Measurements from ENCODE around the gene NUDT1.
A peak's percentile ranks its signal among the peaks of the same experiment; 100 is the strongest.

The NUDT1 gene

DNA sequence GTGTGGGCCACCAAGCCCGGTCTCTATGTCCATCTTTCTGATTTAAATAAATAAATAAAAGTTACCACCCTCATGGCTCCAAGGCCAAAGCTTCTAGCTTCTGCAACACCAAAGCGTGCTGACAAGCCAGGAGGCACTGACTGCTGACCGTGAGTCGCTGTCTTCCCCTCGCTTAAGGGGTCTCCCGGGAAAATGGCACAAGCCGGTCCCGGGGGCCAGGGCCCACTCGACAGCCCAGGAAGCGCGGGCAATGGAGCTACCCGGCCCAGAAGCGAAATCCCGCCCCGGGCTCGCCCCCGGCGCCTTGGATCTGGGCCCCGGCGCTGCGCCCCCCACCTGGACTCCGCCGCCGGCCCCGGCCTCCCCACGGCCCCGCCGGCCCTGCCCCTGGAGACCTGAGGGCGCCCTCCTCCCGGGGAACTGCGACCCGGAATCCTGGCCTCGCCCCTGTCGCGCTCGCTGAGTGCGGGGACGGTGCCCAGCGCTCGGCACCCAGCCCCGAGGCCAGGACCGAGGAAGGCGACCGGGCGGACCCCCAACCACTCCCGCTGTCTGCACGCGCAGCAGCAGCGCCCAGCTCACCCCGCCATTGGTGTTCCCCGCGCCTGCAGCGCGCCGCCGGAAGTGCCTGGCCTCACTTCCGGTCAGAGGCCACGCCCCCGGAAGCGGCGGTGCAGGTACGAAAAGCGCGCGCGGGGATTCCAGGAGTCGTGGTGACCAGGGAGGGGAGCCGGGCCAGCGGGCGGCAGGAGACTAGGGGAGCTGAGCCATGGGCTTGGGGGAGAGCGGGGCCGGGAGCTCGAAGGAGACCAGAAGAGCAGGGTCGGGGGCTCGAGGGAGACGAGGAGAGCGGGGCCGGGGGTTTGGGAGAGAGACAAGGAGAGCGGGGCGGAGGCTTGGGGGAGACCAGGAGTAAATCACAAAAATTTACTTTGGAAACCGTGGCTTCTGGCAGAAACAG is at the start of gene NUDT1, which contains the start of gene MRM2:
TSS of gene NUDT1 (plus strand) at position 647 of the 961 bp plus-strand sequence. CDS start 2,349 bp downstream, outside the sequence.
TSS of gene MRM2 (minus strand) at position 626 of the 961 bp plus-strand sequence. CDS start at position 590, 36 bp downstream.
- FAIRE-seq: no peak
- TF ChIP-seq, protein P1, sequence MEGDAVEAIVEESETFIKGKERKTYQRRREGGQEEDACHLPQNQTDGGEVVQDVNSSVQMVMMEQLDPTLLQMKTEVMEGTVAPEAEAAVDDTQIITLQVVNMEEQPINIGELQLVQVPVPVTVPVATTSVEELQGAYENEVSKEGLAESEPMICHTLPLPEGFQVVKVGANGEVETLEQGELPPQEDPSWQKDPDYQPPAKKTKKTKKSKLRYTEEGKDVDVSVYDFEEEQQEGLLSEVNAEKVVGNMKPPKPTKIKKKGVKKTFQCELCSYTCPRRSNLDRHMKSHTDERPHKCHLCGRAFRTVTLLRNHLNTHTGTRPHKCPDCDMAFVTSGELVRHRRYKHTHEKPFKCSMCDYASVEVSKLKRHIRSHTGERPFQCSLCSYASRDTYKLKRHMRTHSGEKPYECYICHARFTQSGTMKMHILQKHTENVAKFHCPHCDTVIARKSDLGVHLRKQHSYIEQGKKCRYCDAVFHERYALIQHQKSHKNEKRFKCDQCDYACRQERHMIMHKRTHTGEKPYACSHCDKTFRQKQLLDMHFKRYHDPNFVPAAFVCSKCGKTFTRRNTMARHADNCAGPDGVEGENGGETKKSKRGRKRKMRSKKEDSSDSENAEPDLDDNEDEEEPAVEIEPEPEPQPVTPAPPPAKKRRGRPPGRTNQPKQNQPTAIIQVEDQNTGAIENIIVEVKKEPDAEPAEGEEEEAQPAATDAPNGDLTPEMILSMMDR (IDR thresholded peaks at IDR 0.05; ENCODE audit: insufficient read depth, missing control alignments): no peak
- peak; percentile 90 for DNase-seq (ENCODE audit: insufficient read length, low spot score)

DNA sequence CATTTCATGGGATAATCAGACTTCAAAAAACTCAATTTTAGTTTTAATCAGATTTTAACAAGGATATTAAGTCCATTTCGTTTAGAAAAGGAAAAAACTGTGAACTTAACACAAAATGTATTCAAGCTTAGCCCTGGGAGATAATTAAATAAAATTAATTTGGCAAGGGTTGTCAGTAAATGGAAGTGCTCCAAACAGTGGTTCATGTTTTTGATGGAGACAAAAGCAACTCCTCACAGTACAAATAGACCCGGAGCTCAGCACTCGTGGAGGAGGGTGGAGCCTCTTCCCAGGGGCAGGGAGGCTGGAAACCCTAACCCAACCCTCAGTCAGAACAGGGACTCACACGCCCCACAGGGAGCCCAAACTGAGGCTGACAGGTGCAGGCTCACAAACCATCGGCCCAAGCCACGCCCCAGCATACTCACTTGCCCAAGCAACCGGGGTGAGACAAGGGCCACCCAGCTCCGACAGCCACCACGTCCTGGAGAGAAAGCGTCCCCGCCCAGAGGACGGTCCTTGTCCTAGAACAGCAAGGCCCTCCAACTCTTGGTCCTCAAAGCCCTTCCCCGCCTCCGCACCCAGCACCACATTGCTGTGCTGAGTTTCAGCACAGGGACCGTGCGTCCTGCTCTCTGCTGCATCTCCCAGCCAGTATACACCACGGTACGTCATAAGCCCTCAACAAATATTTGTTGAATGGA is 49.0 kb upstream of the NUDT1 start:
- no peak for DNase-seq (ENCODE audit: insufficient read length, low spot score)
- no peak for FAIRE-seq
- TF ChIP-seq, protein P1 (IDR thresholded peaks at IDR 0.05; ENCODE audit: insufficient read depth, missing control alignments): no peak

- no peak for FAIRE-seq
- peak; percentile 3 for DNase-seq (ENCODE audit: insufficient read length, low spot score)
- TF ChIP-seq, protein P1 (IDR thresholded peaks at IDR 0.05; ENCODE audit: insufficient read depth, missing control alignments): no peak
These were observed 48.3 kb upstream of the NUDT1 start for GRCh38 chr7:2193575-2194305.

DNA sequence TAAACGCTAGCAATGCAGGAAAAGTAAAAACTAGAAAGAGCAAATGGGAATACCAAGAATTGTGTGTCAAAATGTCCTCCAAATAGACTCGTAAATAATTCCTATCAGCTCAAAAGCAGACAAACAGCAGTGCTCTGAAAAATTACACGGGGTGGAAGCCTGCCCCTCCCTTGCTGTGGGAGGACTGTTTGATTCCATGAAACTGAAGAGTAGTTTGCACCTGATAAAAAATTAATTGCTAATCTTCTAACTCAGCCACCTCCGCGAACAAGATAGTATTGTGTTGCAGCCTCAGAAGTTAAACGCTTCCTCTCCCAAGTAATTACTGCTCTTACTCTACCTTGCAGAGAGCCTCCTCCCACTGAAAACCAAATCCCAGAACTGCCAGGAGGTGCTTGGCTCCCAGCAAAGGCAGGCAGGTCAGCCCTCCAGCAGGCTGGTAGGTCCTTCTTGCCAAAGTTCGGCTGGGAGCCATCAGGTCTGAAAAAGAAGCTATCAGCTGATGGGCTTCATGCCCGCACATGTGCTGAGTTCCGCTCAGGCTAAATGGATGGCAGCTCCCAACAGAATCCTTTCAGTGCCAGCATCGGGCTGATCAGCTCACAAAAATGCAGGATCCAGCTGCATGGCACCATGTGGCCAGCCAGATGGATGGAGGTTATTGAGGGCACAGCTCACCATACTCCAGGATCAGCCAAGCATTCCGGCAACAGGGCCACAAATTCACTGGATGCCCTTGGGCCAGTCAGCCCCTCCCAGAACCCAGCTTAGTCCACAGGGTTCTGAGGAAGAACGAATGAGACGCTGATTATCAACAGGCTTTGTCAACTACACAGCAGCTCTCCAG is 46.4 kb upstream of the NUDT1 start:
- DNase-seq (ENCODE audit: insufficient read length, low spot score) (peak; percentile 5), FAIRE-seq (no peak)
- TF ChIP-seq, protein P1 (IDR thresholded peaks at IDR 0.05; ENCODE audit: insufficient read depth, missing control alignments): no peak

- DNase-seq (ENCODE audit: insufficient read length, low spot score) (peak; percentile 6), FAIRE-seq (no peak)
- TF ChIP-seq, protein P1 (IDR thresholded peaks at IDR 0.05; ENCODE audit: insufficient read depth, missing control alignments): no peak
These were observed 45.3 kb upstream of the NUDT1 start for GRCh38 chr7:2196381-2197378.
